COLO668 (cell line): ENCODE measurements around the gene PLSCR1.
"Not testable (repeated sequence)": the region's sequence is repeated elsewhere in the genome, so short reads cannot be mapped to it uniquely, and the experiment has no call there.

ENCODE experiments used
- DNase-seq: peaks from one replicate; lab custom pipeline; 2025; ENCODE audit not compliant: unreplicated experiment; lab: John Stamatoyannopoulos, UW

Gene PLSCR1

DNA sequence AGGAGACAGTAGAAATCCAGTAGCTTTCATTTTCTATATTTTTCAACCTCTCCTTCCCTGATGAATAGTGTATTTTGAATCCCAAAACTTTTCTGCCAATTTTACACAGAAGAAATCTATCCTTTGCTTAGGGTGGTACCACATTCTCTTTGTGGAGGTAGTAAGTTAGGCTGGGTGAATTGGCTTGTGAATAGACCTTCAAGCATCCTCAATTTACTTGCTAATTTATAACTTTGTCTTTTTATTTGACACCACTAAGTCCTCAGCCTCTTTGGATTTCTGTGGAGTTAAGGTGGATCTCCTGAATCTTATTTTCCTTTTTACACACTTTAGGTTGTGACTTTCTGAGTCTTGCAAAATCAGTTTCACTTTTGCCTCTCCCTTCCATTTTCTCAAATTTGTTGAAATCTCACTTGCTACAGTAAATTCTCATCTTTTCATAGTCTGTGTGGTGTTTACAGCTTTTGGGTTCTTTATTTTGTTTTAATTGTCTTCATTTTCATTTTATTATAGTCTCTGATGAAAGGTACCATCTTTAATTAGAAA lies 5.7 kb upstream of the PLSCR1 start:
- no peak for DNase-seq

DNA sequence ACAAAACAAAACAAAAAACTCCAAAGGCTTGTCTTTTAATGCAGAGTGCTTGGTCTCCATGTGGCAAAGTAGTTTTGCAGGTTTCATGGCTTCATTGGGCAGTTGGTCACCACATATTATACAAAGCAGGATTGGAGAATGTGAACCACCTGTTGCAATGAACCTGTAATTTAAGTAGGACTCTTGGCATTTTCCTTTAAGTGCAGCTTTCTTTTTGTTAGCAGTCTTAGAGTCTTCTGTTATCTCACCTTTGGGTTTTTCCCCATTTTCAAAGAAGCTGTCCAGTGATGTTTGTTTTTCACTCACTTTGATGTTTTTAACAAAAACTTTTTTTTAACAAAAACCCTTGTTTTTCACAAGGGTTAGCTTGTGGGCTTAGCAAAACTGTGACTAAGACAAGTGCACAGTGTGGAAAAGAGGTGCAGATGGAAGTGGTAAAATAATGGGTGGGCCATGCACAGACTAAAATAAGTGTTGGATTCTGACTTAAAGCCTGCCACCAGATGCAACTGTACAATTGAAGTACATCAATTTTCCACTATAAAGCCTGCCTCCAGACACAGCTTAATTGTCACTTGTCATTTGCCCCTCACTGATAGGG lies 2.9 kb upstream of the PLSCR1 start:
- DNase-seq: no peak

DNA sequence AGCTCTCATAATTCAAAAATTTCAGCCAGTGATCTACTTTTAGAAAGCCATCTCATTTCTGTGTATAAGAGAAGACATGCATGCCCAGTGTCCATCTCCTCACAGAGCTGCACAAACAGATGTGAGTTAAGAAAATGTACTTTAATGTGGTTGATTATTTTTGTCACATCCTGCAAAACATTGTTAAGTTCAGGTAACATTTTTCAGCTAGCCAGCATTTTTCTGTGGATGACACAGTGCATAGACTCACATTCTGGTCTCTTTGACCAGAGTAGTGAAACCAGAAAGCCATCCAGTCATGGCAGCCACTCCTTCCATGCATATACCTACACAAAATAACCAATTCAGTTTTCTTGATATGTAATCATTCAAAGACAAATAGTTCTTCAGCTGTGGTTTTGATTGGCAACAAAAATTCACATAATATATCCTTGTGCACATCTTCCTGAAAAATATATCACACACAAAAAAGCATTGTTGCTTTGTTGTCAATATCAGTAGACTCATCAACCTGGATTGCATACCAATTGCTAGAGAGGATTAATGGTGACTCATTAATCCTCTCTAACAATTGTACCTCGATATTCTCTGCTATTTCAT lies 2.1 kb upstream of the PLSCR1 start:
- no peak for DNase-seq

DNA sequence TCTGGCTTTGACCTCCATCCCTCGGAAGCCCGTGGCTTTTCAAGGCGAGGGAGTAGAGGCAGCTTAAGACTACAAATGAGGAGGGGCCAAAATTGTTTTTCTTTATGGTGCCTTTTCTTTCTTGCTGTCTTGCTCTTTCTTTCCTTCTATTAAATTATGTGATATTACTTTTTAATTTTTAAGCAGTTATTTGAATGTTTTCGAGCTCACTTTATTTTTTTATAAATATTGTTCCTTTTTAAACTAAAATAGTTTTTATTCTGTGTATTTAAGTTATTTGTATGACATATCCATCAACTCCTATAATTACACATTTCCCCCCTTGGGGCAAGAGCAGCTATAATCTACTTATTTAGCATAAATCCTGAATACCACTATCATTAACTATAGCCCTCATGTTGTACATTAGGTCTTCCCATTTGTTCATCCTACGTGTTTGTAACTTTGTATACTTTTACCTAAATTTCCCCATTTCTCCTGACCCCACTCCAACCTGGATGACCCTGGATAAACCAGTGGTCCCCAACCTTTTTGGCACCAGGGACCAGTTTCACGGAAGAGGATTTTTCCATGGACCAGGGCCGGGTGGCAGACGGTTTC lies 622 bp upstream of the PLSCR1 start:
- no peak for DNase-seq

DNA sequence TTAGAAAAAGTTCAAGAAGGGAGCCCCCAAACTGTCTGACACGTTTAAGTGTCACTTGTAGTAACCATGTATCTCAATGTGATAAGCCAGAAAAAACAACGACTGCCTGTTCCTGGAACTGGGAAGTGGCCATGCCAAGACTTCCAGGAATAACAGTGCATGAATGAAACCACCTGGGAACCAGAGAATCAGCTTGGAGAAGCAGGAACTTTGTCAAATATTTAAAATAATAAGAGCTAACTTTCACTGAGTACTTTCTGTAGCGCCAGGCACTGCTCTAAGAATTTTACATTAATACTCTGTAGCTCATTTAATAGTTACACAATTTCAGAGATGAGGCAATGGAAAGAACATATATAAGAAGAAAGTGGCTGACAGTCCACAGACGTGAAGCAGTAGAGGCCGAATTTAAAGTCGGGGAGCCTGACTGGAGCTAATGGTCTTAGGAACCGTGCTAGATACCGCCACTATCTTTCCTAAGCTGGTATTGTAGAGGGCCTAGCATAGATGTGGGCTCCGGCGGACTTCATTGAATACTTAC lies 876 bp downstream of the PLSCR1 start:
- no peak for DNase-seq

DNA sequence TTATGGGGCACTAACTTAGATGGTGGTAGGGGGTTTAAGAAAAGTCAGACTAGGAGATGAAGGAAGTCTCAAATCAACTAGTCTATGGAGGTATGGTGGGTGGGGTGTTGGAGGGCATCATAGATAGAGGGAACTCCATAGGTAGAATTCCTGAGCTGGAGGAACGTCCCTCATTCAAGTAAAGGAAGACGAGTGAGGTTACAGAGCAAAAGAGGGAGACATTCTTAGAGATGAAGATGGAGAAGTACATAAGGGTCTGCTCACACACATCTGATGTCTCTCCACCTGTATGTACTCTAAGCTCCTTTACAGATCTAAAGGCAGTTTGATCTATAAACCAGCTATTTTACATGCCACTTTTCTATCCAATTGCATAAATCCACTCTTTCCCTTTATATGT lies 1.4 kb downstream of the PLSCR1 start:
- DNase-seq: no peak

DNA sequence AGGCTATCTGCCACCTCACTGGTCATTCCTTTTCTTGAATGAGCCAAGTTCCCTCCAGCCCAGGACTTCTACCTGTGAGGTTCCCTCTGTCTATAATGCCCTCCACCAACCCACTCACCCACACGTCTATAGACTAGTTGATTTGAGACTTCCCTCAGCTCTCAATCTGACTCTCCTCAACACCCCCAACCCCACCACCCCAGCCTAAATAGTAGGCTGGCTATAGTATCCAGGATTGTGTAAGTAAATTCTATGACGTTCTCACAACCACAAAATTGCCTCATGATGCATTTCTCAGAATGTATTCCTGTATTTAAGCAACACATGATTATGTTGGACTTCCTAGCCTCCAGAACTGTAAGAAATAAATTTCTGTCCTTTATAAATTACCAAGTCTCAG lies 2.2 kb downstream of the PLSCR1 start:
- no peak for DNase-seq

DNA sequence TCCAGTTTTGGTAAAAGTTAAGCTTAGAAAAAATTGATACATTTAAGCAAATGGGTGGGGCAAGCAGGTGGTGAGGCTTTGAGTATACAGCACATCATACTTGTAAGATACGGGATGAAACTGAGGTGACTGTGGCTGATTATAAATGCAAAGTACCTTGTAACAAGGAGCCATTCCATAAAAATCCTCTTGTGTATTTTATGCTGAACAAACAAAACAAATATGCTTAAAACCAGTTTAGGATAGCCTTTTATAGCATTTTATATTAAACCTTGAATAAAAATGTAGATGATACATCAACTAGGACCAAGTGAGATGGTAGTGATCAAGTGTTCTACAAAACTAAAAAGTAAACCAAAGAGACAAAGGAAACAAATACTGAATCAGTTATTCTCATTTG lies 3.4 kb downstream of the PLSCR1 start:
- no peak for DNase-seq

DNA sequence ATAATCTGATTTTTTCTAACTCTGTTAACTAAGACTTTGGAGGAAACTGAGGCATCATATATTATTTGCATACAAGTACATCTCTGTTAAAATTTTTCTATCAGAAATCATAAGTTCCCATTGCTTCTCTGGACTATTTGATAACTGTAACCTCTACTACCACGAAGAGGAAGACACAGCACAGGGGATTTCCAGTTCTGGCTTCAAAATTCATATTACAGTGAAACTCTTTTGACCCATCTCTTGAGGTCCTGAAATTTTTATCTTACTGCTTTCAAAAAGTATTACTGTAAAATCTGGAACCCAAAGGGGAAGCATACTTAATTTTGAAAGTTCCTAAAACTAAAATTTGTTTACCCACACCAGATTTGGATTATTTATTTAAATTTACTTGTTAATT lies 4.2 kb downstream of the PLSCR1 start:
- DNase-seq: no peak

DNA sequence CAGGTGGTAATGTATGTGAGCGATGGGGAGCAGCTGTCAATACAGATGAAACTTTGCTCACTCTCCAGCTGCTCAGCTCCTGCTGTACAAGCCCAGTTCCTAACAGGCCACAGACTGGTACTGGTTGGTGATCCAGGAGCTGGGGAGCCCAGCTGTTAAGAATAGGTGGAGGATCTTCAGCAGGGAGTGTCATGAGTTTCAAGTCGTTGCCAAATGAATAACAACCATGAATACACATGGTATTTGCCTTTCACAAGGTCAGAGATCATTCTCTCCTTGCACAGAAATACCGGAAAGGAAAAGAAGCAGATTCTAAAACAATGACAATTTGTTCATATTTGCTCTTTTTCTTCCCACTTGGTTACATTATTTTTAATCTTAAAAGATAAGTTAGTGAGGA lies 5.1 kb downstream of the PLSCR1 start:
- DNase-seq: no peak

DNA sequence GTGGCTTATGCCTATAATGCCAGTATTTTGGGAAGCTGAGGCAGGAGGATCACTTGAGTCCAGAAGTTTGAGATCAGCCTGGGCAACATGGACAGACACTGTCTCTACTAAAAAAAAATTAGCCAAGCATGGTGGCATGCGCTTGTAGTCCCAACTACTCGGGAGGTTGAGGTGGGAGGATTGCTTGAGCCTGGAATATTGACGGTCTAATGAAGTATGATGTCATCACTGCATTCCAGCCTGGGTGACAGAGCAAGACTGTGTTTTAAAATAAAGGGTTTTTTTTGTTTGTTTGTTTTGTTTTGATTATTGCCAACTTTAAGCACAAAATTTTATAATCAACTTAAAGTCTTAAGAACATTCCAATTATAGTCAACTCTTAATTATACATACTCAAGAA lies 6.8 kb downstream of the PLSCR1 start:
- DNase-seq: no peak

DNA sequence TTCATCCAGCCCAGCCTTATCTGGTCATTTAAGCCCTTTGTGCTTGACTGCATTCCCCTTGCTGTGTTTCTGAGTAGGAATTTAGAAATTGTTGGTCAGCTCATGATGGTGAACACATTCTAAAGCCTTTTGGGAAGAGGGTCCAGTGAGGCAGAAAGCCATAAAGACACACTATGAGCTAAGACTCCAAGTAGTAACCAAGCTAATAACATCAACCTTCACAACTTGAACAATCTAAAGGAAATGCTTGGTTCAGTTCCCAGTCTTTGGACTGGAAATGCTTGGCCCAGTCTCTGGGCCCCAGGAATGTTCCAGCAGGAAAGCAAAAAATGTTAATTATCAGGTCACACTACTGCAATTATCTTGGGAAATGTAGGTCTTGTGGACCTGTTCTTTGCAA lies 7.7 kb downstream of the PLSCR1 start:
- no peak for DNase-seq

DNA sequence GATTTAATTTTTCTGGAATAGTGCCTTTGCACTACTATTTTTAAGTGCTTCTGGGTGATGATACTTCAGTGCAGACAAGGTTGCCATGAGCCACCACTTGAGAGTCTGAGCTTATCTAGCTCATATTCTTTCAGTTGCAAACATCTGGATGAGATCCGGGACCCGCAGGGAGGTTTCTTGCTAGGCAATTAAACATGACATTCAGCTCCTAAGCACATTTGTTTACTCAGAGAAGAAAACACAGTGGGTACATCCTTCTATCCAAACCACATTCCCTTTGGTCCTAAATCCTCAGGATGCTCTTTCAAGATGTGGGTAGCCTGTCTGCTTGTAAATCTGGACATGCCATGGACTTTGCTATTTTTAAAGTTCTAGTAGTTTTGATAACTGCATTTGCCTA lies 12.0 kb downstream of the PLSCR1 start:
- DNase-seq: no peak

DNA sequence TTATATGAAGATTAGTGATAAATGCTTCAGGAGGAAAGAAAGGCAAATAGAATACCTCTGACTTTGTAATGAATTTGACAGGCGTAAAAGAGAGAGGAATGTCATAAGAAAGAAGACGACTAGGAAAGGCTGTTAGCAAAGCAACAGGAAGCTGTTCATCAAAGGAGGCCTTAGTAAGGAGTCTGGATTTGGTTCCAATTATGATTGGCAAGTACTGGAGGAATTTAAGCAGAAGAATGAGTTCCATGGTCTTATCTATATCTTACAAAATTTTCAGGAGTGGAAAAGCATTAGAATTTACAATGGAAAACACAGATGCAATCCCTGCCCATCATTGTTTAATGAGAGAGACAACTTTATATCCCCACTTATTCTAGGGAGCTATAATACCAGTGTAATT lies 13.8 kb downstream of the PLSCR1 start:
- DNase-seq: no peak

DNA sequence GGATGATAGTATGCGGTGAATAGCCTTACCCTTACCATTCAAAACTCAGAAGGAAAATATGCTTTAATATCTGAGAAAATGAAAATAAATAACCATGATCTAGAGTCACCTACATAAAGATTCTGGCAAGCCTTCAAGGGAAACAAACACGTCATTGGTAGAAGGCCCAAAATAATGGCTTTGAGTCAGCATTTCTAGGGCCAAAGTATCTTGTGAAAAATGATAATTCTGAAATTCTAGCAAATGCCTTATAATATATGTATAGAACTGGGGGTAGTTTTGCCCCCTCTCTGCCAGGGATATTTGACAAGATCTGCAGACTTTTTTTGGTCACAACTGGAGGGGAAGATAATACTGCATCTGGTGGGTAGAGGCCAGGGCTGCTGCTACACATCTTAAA lies 15.4 kb downstream of the PLSCR1 start:
- no peak for DNase-seq

DNA sequence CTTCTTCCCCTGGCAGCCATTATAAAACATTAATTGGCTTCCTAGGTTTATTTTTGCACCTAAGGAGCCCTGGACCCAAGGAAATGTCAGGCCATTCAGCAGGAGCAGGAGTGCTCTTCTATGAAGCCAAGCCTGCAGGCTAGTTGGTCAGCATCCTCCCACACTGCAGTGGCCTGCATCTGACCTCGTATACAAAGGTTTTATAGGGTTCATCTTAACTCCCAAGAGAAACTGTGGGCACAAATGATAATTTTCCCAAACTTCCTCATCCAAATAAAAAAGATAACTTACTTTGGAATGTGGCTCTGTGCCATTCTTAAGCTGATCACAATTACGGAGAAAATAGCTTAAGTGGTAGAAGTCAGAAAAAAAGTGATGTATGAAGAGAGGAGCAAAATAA lies 19.4 kb downstream of the PLSCR1 start:
- DNase-seq: no peak

DNA sequence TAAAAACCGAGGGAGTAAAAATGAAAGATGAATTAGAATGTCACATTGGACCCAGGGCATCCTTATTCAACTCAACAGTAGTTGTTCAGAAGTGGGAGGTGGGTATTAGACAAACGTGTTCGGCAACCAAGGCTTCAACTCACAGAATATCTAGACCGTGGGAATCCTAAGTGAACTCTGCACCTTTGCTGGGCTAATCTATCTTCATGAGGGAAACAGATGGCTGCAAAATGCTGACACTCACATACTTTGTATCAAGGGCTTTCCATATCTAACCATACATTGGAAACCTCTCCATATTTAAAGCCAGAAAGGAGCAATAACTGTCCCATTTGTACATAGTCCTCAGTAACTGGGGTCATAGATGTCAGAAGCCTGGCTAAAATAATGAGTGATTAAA lies 20.9 kb downstream of the PLSCR1 start:
- DNase-seq: no peak

DNA sequence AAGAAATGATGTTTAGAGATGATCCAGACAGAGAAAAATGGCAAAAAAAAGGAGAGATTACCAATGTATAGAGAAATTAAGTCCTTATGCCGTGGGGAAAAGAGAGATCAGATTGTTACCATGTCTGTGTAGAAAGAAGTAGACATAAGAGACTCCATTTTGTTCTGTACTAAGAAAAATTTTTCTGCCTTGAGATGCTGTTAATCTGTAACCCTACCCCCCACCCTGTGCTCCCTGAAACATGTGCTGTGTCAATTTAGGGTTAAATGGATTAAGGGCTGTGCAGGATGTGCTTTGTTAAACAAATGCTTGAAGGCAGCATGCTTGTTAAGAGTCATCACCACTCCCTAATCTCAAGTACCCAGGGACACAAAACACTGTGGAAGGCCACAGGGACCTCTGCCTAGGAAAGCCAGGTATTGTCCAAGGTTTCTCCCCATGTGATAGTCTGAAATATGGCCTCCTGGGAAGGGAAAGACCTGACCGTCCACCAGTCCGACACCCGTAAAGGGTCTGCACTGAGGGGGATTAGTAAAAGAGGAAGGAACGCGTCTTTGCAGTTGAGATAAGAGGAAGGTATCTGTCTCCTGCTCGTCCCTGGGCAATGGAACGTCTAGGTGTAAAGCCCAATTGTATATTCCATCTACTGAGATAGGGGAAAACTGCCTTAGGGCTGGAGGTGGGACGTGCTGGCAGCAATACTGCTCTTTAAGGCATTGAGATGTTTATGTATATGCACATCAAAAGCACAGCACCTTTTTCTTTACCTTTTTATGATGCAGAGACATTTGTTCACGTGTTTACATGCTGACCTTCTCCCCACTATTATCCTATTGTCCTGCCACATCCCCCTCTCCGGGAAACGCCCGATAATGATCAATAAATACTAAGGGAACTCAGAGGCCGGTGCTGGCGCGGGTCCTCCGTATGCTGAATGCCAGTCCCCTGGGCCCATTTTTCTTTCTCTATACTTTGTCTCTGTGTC lies 21.9 kb downstream of the PLSCR1 start:
- not testable (repeated sequence) for DNase-seq

DNA sequence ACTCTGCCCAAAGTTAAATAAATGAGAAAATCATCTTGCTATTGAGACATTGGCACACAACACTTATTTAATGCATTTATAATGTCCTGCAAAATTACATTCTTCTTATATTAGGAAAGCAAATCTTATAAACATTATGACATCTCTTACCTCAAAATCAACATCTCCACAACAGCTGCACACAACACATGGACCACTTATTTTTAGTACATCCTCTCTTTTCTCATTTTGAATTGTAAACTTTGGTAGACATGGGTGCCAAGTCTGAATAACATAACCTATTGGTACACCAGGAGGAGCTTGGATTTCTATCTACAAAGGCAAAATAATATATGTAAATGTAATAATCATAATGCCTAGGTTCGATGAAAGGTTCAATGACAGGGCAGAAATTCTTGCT lies 23.0 kb downstream of the PLSCR1 start:
- no peak for DNase-seq

DNA sequence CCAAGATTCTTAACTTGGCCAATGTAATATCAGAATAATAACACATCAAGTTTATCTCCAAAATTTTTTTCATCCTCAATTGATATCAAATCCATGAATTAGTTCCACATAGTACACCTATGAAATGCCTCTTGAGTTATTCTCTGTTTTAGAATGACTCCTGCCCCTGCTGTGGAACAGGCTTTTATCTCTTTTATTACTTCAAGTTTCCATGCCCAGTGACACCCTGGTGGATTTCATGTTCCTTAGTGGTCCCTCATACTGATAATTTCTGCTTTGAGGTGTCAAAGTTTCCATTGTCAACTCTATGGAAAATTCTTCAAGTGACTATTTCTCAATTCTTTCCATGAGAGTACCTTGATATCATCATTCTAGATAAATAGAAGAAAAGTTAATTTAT lies 24.6 kb downstream of the PLSCR1 start:
- no peak for DNase-seq
